GM12873 (cell line): ENCODE data around the gene C1R.

Source experiments
- TF ChIP-seq, protein P1 (sequence below): IDR thresholded peaks from 2 replicates; pipeline ENCODE4 v1.5.1; 2012; ENCODE audit warnings: low read depth, mild to moderate bottlenecking, moderate library complexity, low read length, control low read depth; ENCODE audit not compliant: insufficient read depth; ENCODE audit errors: missing control alignments

The C1R gene

DNA sequence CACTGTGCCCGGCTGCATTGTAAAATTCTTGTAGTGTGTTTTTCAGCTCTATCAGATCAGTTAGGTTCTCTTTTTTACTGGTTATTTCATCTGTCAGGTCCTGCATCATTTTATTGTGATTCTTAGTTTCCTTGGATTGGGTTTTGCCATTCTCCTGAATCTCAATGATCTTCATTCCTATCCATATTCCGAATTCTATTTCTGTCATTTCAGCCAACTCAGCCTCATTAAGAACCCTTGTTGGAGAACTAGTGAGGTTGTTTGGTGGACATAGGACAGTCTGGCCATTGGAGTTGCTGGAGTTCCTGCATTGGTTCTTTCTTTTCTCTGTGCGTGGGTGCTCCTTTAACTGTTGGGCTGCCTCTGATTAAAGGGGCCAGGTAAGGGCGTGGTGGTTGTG is 37.3 kb downstream of the C1R start:
- TF ChIP-seq, protein P1, sequence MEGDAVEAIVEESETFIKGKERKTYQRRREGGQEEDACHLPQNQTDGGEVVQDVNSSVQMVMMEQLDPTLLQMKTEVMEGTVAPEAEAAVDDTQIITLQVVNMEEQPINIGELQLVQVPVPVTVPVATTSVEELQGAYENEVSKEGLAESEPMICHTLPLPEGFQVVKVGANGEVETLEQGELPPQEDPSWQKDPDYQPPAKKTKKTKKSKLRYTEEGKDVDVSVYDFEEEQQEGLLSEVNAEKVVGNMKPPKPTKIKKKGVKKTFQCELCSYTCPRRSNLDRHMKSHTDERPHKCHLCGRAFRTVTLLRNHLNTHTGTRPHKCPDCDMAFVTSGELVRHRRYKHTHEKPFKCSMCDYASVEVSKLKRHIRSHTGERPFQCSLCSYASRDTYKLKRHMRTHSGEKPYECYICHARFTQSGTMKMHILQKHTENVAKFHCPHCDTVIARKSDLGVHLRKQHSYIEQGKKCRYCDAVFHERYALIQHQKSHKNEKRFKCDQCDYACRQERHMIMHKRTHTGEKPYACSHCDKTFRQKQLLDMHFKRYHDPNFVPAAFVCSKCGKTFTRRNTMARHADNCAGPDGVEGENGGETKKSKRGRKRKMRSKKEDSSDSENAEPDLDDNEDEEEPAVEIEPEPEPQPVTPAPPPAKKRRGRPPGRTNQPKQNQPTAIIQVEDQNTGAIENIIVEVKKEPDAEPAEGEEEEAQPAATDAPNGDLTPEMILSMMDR: no peak

DNA sequence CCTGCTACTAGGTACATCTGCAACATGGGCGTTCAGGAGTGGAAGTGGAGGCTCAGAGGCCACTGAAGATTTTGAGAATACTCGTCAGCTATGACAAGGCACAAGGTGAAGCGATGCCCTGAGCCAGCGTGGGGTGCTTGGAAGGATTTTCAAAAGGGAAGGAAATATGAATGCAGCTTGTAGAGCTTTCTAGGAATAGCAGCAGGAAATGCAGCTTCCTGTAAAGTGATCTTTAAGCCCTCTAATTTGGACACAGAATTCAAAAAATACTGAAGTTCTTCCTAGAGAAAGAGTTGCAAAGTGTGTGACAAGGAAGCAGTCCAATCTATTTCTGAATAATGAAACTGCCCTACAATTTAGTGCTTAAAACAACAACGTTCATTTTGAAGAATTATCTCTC is 44.9 kb downstream of the C1R start:
- TF ChIP-seq, protein P1: no peak

DNA sequence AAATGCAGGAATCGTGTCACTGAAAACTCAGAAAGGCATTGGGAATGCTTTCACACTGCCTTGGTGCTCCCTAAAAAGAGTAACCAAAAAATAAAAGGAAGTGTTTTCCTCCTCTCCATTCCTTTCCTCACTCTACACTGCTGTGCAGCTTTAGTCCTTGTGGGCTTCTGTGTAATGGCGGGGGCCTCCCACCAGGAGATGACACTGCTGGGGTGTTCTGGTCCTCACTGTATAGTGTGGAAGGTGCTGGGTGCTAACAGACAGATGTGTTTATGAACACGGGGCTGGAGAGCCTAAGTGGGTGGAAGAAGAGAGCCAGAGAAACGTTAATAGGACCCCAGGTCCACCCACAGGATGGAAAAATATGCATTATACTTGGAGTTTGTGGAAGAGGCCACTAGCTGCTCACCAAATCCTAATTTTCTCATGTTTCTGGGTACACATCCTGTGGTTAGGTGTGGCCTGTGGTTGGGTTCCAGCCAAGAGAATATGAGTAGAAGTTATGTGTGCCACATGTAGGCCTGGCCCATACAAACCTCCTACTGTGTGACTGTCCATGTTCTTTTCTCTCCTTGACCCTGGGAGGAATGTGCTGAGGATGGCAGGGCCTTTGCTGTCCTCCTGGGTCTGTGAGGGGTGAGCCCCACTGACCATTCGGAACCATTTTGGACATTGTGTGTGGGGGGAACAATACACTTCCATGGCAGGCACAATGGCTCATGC is 45.7 kb downstream of the C1R start:
- TF ChIP-seq, protein P1: no peak

DNA sequence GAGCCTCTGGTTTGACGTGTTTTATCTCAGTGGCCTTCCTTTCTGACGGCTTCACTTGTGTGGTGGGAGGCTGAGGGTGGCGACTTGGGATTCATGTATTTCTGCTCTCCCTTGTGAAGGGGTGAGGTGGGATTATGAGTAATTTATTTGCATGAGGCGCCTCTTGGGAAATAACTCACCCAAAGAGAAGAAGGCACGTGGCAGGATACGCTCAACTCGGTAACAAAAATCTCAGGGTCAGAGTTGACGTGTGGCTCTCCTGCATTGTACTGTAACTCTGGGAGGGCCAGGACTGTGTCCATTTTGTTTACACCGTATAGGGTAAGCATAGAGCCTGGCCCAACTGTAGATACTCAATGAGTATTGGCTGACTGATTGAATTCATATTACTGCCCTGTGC is 46.3 kb downstream of the C1R start:
- TF ChIP-seq, protein P1: no peak

DNA sequence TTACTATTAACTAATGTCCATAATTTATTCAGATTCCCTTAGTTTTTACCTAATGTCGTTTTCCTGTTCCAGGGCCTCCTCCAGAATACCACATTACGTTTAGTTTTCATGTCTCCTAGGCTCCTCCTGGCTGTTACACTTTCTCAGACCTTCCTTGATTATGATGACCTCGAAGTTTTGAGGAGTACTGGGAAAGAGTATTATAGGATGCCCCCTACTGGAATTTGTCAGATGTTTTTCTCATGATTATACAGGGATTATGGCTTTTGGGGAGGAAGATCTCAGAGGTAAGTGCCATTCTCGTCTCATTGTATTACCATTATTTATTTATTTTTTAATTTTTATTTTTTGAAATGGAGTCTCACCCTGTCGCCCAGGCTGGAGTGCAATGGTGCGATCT is 49.4 kb downstream of the C1R start:
- TF ChIP-seq, protein P1: peak; percentile 35

DNA sequence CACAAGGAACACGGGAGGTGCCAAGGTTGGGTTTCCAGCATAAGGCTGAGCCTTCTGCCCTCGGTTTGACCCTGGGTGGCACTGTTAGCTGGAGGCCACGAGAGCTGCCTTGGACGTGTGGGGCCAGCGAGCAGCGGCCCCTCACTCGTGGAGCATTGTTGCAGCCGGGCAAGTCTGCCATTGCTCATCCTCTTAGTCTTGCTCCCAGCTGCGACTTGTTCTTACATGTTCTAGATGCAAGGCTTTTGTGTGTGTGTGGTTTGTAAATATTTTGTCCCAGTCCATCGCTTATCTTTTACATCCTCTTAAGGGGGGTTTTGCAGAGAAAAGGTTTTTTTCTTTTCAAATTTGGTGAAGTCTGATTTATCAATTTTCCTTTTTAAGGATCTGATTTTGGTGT is 52.8 kb downstream of the C1R start:
- TF ChIP-seq, protein P1: no peak

DNA sequence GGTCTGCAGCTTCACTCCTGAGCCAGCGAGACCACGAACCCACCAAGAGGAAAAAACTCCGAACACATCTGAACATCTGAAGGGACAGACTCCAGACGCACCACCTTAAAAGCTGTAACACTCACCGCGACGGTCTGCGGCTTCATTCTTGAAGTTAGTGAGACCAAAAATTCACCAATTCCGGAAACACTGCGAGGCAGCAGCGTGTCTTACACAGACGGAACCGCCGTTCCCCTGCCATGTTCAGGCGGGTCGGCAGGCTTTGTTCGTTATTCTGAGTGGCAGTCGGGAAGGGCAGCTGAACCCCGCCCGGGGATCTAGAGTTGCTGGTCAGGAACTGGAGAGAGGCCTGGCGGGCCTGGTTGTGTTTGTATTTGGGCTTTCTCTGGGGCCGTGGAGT is 53.7 kb downstream of the C1R start:
- TF ChIP-seq, protein P1: no peak
